ENCODE results near the gene ARFGEF2. TPM values are rescaled to one million over a fixed set of nuclear protein-coding genes. Genes with fewer than 3 reads are reported as not detected.
A peak's percentile ranks its signal among the peaks of the same experiment; 100 is the strongest.

ARFGEF2 gene
- total and polyA plus RNA-seq, 9 donors, result 9.1 to 23.9 (median 18.5) TPM

DNA sequence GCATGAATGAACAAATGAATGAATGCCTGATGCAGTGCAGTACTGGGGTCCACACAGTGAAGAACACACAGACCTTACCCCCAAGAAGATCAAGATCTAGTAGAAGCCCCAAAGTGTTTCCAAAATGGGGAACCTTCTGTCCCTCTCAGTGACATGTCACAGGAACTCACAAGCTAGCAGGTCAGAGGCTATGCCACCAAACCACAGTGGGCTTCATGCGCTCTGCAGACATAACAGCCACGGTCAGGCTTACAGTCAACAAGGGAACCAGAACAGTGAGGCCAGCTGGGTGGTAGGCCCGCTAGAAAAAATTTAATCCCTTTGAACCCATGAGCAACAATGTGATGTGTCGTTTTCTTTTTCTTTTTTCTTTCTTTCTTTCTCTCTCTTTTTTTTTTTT, 20.2 kb upstream of the ARFGEF2 start:
- intact Hi-C loops (cut with DNase I), result no loop called here
- no peak overlapping the region for H3K4me3 ChIP-seq
- DNase-seq, result no peak
- no peak overlapping the region for H3K27ac ChIP-seq
- H3K9me3 ChIP-seq, result no peaks in the 10 kb centered on the region
- no peaks in the 10 kb centered on the region for H3K27me3 ChIP-seq
- H3K36me3 ChIP-seq, result no peaks in the 10 kb centered on the region
- H3K4me1 ChIP-seq (ENCODE audit: insufficient read depth), result no peaks in the 10 kb centered on the region
- TF ChIP-seq, protein P1, sequence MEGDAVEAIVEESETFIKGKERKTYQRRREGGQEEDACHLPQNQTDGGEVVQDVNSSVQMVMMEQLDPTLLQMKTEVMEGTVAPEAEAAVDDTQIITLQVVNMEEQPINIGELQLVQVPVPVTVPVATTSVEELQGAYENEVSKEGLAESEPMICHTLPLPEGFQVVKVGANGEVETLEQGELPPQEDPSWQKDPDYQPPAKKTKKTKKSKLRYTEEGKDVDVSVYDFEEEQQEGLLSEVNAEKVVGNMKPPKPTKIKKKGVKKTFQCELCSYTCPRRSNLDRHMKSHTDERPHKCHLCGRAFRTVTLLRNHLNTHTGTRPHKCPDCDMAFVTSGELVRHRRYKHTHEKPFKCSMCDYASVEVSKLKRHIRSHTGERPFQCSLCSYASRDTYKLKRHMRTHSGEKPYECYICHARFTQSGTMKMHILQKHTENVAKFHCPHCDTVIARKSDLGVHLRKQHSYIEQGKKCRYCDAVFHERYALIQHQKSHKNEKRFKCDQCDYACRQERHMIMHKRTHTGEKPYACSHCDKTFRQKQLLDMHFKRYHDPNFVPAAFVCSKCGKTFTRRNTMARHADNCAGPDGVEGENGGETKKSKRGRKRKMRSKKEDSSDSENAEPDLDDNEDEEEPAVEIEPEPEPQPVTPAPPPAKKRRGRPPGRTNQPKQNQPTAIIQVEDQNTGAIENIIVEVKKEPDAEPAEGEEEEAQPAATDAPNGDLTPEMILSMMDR (IDR thresholded peaks at IDR 0.05), result no peak
- no peak for TF ChIP-seq POLR2A (IDR thresholded peaks at IDR 0.05)
- no peak for TF ChIP-seq EP300 (IDR thresholded peaks at IDR 0.05)
- WGBS, 3 donors, result 92 to 97% (median 92%) methylated on average over 4 of the region's 4 CpGs

DNA sequence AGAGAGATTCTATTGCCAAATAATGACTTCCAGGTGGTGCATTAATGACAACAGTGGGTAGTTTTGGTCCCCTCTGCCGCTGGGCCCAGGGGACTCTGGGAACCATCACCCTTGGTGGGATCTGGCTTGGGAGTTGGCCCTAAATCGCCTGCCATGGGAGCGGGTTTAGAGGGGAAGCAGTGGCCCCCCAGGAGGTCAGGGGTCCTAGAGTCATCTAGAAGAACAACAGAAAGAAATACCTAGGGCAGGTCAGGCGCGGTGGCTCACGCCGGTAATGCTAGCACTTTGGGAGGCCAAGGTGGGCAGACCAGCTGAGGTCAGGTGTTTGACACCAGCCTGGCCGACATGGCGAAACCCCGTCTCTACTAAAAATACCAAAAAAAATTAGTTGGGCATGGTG, 17.8 kb upstream of the ARFGEF2 start:
- no peak for DNase-seq
- TF ChIP-seq, protein P1 (IDR thresholded peaks at IDR 0.05), result no peak
- no peak for TF ChIP-seq EP300 (IDR thresholded peaks at IDR 0.05)
- no peak for TF ChIP-seq POLR2A (IDR thresholded peaks at IDR 0.05)
- intact Hi-C loops (cut with DNase I), result loop anchor here in 2 of 4 donors (2.0 kb wide), 2 partner anchors 245 to 247 kb away; no protein-coding TSS in a partner anchor
- H3K36me3 ChIP-seq, result no peaks in the 10 kb centered on the region
- no peak overlapping the region for H3K27ac ChIP-seq
- H3K9me3 ChIP-seq, result no peaks in the 10 kb centered on the region
- no peaks in the 10 kb centered on the region for H3K27me3 ChIP-seq
- no peaks in the 10 kb centered on the region for H3K4me1 ChIP-seq (ENCODE audit: insufficient read depth)
- 86 to 92% (median 92%) methylated on average over 10 of the region's 10 CpGs for WGBS, 3 donors
- no peak overlapping the region for H3K4me3 ChIP-seq

GRCh38 chr20:48904566-48905296, 16.8 kb upstream of the ARFGEF2 start:
- H3K9me3 ChIP-seq, result no peaks in the 10 kb centered on the region
- H3K4me3 ChIP-seq, result no peak overlapping the region
- DNase-seq, result peak; percentile 37 to 69 (median 61)
- TF ChIP-seq EP300 (IDR thresholded peaks at IDR 0.05), result no peak
- TF ChIP-seq, protein P1 (IDR thresholded peaks at IDR 0.05), result peak; percentile 46 to 75 (median 73)
- intact Hi-C loops (cut with DNase I), result loop anchor here in 2 of 4 donors (2.0 to 5.0 kb wide), 2 partner anchors 247 to 248 kb away; no protein-coding TSS in a partner anchor
- H3K36me3 ChIP-seq, result no peaks in the 10 kb centered on the region
- WGBS, 3 donors, result 4 to 6% (median 4%) methylated on average over 11 of the region's 11 CpGs
- no peak overlapping the region for H3K27ac ChIP-seq
- no peaks in the 10 kb centered on the region for H3K4me1 ChIP-seq (ENCODE audit: insufficient read depth)
- no peaks in the 10 kb centered on the region for H3K27me3 ChIP-seq

DNA sequence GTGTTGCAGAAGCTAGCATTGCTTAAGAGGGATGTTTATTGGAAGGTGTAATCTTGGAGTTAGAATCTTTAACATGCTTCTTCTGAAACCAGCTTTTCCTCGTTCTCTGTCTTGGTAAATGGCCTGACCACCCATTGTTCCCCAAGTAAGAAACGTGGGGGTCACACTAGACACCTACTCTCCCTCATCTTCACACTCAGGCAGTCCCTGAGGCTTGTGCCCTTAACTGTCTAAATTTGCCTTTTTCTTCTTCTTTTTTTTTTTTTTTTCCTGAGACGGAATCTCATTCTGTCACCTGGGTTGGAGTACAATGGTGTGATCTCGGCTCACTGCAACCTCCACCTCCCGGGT, 16.2 kb upstream of the ARFGEF2 start:
- Histone ChIP-seq H3K27ac (no peak overlapping the region), H3K27me3 (no peaks in the 10 kb centered on the region), H3K4me1 (ENCODE audit: insufficient read depth) (no peaks in the 10 kb centered on the region), H3K36me3 (no peaks in the 10 kb centered on the region), H3K4me3 (no peak overlapping the region), H3K9me3 (no peaks in the 10 kb centered on the region)
- WGBS, 3 donors, result 48 to 55% (median 51%) methylated on average over 5 of the region's 5 CpGs
- DNase-seq, result no peak
- TF ChIP-seq EP300 (IDR thresholded peaks at IDR 0.05), result no peak
- no peak for TF ChIP-seq POLR2A (IDR thresholded peaks at IDR 0.05)
- TF ChIP-seq, protein P1 (IDR thresholded peaks at IDR 0.05), result no peak
- intact Hi-C loops (cut with DNase I), result loop anchor here in 2 of 4 donors (2.0 to 5.0 kb wide), 2 partner anchors 248 kb away; no protein-coding TSS in a partner anchor

Measured in ovary (tissue), 9 donors.